Measurements from ENCODE around the gene RPTOR.

- TF ChIP-seq, protein P1, sequence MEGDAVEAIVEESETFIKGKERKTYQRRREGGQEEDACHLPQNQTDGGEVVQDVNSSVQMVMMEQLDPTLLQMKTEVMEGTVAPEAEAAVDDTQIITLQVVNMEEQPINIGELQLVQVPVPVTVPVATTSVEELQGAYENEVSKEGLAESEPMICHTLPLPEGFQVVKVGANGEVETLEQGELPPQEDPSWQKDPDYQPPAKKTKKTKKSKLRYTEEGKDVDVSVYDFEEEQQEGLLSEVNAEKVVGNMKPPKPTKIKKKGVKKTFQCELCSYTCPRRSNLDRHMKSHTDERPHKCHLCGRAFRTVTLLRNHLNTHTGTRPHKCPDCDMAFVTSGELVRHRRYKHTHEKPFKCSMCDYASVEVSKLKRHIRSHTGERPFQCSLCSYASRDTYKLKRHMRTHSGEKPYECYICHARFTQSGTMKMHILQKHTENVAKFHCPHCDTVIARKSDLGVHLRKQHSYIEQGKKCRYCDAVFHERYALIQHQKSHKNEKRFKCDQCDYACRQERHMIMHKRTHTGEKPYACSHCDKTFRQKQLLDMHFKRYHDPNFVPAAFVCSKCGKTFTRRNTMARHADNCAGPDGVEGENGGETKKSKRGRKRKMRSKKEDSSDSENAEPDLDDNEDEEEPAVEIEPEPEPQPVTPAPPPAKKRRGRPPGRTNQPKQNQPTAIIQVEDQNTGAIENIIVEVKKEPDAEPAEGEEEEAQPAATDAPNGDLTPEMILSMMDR (IDR thresholded peaks at IDR 0.05), result no peak
- no peak for TF ChIP-seq POLR2AphosphoS5 (IDR thresholded peaks at IDR 0.05)
Measured at GRCh38 chr17:80876950-80877728, 332.5 kb downstream of the RPTOR start.
